HG02610 (cell line): ENCODE data around the gene GLTPD2.

Experiments
- ATAC-seq: cut with Tn5 transposase; IDR thresholded peaks from one replicate; pipeline ENCODE4 v1.9.1; 2021; ENCODE audit warnings: mild to moderate bottlenecking, moderate library complexity; ENCODE audit not compliant: unreplicated experiment

Gene GLTPD2

GRCh38 chr17:4769628-4770027 lies 19.1 kb upstream of the GLTPD2 start:
- no peak for ATAC-seq

DNA sequence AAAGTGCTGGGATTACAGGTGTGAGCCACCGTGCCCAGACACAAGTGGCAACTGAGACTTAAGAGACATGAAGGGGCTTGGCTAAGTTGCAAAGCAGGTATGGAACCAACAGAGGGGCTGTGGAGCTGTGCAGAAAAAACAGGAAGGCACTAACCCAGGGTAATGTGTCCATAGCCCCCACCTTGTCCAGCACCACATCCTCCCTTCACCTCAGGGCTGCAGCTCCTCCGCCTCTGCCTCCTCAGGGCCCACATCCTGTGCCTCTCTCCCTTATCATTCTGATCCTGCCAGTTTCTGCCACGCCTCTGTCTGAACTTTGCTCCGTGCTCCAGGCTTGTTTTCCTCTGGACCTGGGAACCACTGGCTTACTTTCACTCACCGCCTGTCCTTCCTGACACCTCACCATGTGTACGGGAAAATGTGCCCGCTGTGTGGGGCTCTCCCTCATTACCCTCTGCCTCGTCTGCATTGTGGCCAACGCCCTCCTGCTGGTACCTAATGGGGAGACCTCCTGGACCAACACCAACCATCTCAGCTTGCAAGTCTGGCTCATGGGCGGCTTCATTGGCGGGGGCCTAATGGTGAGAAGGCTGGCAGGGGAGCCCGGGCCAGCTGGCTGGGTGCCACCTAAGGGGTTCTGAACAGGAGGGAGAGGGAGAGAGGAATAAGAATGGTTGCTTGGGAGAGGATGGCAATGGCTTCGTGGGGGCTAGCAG lies 17.1 kb upstream of the GLTPD2 start, which contains the start of gene TM4SF5:
TSS of gene TM4SF5 (plus strand) at position 368 of the 716 bp plus-strand sequence. CDS start at position 405, 37 bp downstream.
- ATAC-seq, result no peak

DNA sequence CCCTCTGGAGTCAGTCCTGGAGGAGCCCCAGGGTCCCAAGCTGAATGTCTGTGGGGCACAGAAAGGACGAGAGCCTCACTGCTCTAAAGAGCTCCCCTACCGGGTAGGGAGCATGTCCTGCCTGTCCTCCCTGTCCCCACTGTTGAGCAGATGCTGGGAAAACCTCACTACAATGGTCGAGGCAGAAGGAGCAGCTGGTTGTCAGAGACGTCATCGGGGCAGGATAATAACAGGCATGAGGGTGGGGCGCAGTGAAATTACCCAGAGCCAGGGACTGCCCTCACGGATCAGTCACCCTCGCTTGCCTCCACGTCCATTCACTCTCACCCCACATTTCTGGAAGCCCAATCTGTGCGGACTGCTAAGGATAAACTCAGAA lies 16.5 kb upstream of the GLTPD2 start:
- no peak for ATAC-seq

DNA sequence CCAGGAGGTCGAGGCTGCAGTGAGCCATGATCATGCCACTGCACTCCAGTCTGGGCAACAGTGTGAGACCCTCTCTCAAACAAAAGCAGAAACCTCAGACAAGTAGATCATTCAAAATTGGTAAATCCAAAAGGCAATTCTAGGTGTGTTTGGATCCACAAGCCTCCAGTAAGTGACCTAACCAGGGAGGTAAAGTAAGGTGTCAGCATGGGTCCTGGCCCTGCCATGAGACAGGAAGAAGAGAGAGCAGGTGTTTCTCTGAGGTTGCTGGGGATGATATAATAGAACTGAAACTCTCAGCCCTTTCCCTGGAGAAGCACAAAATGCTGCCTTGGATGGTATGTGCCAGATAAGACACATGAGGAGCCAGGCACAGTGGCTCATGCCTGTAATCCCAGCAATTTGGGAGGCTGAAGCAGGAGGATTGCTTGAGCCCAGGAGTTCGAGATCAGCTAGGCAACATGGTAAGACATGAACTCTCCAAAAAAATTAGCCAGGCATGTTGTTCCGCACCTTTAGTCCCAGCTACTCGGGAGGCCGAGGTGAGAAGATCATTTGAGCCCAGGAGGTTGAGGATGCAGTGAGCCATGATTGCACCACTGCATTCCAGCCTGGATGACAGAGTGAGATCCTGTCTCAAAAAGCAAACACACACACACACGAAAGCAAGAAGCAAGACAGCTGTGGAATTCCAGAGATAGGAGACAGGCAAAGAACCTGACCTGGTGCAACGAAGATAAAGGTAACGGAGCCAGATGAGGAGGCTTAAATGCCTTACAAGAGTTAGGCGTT lies 10.6 kb upstream of the GLTPD2 start:
- ATAC-seq, result no peak

DNA sequence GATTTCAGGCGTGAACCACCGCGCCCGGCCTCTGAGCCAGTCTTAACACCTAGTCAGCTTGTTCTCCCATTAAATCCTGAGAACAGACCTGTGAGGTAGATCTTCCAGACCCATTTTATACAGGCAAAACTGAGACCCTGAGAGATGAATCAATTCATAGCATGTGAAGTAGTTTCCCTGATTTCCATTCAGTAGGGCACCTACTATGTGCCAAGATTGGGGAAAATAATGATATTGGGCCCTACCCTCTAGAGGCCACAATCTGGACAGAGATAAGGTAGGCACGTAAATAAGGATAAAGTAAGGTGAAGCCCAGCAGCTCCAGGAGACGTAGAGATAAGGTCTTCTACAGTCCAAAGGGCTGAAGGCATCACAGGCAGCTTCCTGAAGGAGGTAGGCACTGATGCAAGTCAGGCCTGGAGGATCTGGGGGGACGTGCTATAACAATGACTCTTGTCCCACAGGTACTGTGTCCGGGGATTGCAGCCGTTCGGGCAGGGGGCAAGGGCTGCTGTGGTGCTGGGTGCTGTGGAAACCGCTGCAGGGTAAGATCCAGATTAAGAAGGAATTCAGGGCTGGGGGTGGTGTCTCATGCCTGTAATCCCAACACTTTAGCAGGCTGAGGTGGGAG lies 8.3 kb upstream of the GLTPD2 start:
- ATAC-seq, result no peak

DNA sequence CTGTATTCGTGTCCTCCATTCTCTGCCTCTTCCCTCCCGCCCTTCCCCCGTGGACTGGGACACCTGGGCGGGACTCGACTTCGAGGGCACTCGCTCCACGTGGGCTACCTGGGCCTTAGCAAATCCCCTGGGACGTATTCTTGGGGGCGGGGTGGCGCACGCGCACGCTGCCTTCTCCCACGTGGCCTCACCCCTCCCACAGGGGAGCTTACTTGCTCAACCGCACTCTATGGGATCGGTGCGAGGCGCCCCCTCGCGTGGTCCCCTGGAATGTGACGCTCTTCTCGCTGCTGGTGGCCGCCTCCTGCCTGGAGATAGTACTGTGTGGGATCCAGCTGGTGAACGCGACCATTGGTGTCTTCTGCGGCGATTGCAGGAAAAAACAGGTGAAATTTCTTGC lies 6.1 kb upstream of the GLTPD2 start:
- ATAC-seq, result no peak

GRCh38 chr17:4785311-4786105 lies 3.3 kb upstream of the GLTPD2 start:
- ATAC-seq, result no peak

- no peak for ATAC-seq
Observed at GRCh38 chr17:4786106-4786511, 2.7 kb upstream of the GLTPD2 start, which contains the start of gene VMO1. VMO1 (minus strand) TSS chr17:4786364; CDS start chr17:4786352, 12 bp downstream.

GRCh38 chr17:4786516-4786915 lies 2.2 kb upstream of the GLTPD2 start:
- no peak for ATAC-seq

DNA sequence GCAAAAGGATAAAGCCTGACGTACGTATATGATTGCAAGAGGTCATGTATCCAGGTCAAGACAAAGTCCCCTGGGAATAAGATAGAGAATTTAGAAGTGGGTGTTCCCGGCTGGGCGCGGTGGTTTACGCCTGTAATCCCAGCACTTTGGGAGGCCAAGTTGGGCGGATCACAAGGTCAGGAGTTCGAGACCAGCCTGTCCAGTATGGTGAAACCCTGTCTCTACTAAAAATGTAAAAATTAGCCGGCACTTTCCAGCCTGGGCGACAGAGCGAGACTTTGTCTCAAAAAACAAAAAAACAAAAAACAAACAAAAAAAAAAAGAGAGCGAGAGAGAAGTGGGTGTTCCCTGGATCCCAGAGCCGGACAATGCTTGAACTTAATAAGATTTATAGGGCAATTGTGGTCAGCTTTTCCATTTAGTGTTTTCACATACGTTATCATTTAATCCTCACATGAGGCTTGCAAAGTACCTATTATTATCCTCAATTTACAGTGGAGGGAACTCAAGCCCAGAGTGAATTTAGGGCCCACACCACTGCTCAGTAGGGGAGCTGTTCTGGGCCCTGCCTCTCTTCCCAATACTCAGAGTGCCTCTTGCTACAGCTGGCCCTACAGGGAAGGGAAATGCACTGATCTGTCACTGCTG lies 481 bp upstream of the GLTPD2 start:
- ATAC-seq, result no peak

DNA sequence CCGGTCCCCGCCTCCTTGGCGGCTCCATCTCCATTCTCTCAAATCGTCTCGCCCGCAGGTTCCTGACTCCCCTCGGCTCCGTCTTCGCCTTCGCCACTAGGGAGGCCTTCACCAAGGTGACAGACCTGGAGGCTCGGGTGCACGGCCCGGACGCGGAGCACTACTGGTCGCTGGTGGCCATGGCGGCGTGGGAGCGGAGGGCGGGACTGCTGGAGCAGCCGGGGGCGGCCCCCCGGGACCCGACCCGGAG lies 862 bp downstream of the GLTPD2 start:
- ATAC-seq, result no peak

DNA sequence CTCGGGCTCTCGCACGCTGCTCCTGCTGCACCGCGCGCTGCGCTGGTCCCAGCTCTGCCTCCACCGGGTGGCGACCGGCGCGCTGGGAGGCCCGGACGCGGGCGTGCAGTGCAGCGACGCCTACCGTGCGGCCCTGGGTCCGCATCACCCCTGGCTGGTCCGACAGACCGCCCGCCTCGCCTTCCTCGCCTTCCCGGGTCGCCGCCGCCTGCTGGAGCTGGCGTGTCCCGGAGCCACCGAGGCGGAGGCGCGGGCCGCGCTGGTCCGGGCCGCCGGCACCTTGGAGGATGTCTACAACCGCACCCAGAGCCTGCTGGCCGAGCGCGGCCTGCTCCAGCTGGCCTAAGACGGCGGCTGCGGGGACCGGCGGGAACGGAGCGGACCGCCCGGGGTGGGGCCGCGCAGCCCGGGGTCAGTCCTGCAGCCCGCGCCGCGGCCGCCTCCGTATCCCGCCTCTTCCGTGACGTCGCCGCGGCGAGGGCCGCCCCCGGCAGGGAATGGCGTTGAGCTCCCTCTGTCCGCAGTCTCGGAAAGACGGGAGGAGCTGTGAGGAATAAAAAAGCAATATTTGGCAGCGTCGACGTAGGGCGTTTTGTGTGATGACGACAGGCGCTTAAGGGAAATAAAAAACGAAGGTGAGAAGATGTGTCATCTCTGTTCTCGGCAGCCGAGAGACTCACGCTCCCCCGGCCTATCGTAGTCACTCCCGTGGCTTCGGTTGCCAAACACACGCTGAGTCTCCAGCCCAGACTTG lies 1.4 kb downstream of the GLTPD2 start:
- peak; percentile 82 for ATAC-seq

DNA sequence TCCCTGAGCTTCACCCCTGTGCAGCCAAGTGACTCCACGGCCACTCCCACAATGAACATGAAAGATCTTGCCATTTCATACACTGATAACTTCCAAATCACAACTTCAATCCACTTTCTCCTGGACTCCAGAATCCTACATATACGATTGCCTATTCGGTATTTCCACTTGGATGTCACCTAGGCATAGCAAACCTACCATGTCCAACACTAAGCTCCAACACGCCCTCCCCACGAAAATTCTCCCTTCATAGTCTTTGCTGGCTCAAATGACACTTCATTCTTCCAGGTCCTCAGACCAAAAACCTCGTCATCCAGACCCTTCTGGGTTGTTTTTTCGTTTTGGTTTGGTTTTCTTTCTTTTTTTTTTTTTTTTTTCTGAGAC lies 1.9 kb downstream of the GLTPD2 start:
- ATAC-seq, result no peak

DNA sequence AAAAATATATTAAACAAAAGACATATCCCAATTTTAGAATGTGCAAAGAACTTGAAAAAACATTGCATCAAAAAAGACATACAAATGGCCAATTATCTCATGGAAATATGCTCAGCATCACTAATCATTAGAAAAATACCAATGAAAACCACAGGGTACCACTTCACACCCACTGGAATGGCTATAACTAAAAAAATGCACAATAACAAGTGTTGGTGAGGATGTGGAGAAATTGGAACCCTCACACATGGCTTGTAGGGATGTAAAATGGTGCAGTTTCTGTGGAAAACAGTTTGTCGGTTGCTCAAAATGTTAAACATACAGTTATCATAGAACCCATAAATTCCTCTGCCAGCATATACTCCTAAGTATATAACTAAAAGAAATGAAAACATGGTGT lies 6.4 kb downstream of the GLTPD2 start:
- no peak for ATAC-seq

GRCh38 chr17:4796552-4796920 lies 7.8 kb downstream of the GLTPD2 start:
- ATAC-seq, result no peak

DNA sequence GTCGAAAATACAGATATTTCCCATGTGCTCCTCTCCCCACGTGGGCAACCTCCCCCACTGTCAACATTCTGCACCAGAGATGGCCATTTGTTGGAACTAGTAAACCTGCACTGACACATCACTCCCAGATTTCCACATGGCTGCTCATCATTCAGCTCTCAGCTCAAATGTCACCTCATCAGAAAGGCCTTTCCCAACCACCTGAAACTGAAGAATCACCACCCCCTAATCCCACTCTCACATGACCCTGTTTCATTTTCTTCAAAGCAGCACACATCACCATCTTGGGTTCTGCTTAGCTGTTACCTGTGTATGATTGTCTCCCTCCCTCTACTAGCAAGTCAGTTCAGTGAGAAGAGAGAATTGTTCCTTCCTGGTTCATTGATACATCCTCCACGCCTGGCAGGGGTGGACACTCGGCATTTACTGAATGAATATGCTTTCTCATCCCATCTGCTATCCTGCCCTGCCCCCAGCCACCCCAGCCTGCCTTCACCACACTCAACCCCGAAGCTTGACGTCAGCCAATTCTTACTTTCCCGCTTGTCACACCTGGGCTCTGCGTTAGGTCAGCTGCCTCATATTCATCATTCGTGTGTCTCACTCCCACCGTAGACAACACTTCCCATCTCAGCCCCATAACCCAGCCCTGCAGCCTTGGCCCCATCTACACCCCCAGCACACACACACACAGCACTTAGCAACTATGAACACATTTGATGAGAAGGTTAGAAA lies 11.9 kb downstream of the GLTPD2 start:
- ATAC-seq, result no peak

GRCh38 chr17:4802228-4802627 lies 13.5 kb downstream of the GLTPD2 start, which contains the start of gene C17orf114:
C17orf114 (minus strand) TSS chr17:4802328.
- ATAC-seq, result no peak

- ATAC-seq, result no peak
Observed at GRCh38 chr17:4806456-4806776, 17.7 kb downstream of the GLTPD2 start.

DNA sequence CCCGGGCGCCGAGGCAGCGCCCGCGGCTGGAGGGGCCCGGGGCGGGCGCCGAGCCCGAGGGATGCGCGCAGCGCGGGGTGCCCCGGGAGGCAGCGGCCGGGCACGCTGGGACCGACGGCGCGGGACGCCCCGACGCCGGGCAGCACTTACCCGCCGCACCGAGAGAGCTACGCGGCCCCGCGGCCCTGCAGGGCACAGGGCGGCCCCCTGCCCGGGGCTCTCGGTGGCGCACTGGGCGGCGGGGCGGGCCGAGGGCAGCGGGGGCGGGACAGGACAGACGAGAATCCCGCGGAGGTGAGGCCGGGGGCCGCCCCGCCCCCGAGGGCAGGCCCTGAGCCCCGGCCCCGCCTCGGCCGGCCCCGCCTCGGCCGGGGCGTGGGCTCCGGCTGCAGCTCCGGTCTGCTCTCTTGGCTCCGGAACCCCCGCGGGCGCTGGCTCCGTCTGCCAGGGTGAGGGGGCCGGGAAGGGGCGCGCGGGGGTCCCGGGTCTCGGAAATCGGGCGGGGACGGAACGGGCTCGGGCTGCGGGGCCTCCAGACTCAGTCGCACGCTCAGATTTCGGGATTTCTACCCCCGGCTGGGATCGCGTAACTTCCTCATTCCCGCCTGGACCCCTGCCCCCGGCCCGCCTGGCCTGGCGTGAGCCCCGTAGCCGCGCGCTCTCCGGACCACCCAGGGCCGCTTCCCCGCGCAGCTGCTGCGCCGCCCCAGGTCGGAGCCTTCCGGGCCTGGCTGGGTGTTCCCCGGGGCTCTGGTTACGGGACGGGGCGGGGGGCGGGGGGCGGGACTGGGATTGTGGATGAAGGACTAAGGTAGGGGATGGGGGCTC lies 18.2 kb downstream of the GLTPD2 start, which contains the start of gene PLD2:
TSS of gene PLD2 (plus strand) at position 376 of the 828 bp plus-strand sequence. CDS start 621 bp downstream, outside the sequence.
- peak; percentile 91 for ATAC-seq
